Vagina (tissue), 2 donors: ENCODE results near the gene PRDM16.

Experiments used
- POLR2A ChIP-seq, 2 donors: fragments of 450-650 bp; IDR thresholded peaks; one replicate each; pipeline ENCODE4 v1.6.1; 2017; ENCODE audit warnings: antibody characterized with exemption in 2 of 2, mild to moderate bottlenecking in 2 of 2, moderate library complexity in 2 of 2
- POLR2AphosphoS5 ChIP-seq, 2 donors: sonication (generic); formaldehyde crosslinking; IDR thresholded peaks; one replicate each; pipeline ENCODE4 v1.9.0; 2017; ENCODE audit warnings: antibody characterized with exemption in 2 of 2, mild to moderate bottlenecking in 2 of 2, low read depth in 1 of 2; ENCODE audit not compliant: insufficient read depth in 1 of 2
- TF ChIP-seq, protein P1 (sequence below), 3 experiments: fragments of 450-650 bp in 2 of 3; fragments of 200-600 bp in 1 of 3; sonication (generic) in 1 of 3; IDR thresholded peaks; one replicate each; pipeline ENCODE4 v1.5.1; 2017 to 2019; ENCODE audit warnings: antibody characterized with exemption in 3 of 3, mild to moderate bottlenecking in 2 of 3, moderate library complexity in 2 of 3

DNA sequence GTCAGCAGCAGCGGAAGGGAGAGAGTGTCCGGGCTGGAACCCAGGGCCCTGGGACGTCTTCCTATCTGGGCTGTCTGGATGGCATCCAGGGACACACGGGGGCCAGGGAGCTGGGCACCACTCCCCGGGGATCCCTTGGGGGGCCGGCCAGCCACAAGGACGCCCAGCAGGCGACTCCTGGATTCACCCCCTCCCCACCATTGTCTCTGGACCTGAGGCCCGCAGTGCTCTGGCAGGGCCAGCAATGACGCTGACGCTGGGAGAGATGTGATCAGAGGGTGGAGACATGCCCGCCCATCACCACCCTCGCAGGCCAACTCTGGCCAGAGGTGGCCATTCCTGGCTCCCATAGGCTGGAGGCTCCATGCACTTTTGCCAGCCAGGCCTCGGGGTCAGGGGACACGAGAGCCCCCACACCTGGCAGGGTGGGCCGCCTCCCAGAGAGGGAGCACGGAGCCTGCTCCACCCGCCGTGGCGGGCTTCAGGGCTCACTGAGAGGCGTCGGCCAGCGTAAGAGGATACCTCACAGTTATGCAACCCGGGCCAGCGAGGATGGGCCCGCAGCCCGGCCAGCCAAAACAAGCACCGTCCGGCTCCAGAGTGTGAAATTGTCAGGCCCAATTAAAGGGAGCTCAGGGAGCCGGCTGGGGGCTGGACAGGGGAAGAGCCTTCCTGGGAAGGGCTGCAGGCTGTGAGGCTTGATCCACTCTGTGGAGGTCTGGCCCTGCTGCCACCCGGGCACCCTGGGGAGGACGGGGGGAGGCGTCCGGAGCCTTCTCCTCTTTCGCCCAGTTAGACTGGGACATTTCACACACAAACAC is 37.4 kb upstream of the PRDM16 start:
- TF ChIP-seq, protein P1, sequence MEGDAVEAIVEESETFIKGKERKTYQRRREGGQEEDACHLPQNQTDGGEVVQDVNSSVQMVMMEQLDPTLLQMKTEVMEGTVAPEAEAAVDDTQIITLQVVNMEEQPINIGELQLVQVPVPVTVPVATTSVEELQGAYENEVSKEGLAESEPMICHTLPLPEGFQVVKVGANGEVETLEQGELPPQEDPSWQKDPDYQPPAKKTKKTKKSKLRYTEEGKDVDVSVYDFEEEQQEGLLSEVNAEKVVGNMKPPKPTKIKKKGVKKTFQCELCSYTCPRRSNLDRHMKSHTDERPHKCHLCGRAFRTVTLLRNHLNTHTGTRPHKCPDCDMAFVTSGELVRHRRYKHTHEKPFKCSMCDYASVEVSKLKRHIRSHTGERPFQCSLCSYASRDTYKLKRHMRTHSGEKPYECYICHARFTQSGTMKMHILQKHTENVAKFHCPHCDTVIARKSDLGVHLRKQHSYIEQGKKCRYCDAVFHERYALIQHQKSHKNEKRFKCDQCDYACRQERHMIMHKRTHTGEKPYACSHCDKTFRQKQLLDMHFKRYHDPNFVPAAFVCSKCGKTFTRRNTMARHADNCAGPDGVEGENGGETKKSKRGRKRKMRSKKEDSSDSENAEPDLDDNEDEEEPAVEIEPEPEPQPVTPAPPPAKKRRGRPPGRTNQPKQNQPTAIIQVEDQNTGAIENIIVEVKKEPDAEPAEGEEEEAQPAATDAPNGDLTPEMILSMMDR (IDR thresholded peaks at IDR 0.05) = no peak
- TF ChIP-seq POLR2A (IDR thresholded peaks at IDR 0.05) = no peak
- no peak for TF ChIP-seq POLR2AphosphoS5 (IDR thresholded peaks at IDR 0.05; ENCODE audit: insufficient read depth in 1 of 2, low read depth in 1 of 2)
